HUDEP-2 (cell line): ENCODE measurements around the gene GLG1.
"Not testable (repeated sequence)": the region's sequence is repeated elsewhere in the genome, so short reads cannot be mapped to it uniquely, and the experiment has no call there.

Source experiments
- DNase-seq, 76 experiments: peaks; one replicate each; lab custom pipeline; 2025; ENCODE audit not compliant: unreplicated experiment in 76 of 76; lab: John Stamatoyannopoulos, UW

Gene GLG1

DNA sequence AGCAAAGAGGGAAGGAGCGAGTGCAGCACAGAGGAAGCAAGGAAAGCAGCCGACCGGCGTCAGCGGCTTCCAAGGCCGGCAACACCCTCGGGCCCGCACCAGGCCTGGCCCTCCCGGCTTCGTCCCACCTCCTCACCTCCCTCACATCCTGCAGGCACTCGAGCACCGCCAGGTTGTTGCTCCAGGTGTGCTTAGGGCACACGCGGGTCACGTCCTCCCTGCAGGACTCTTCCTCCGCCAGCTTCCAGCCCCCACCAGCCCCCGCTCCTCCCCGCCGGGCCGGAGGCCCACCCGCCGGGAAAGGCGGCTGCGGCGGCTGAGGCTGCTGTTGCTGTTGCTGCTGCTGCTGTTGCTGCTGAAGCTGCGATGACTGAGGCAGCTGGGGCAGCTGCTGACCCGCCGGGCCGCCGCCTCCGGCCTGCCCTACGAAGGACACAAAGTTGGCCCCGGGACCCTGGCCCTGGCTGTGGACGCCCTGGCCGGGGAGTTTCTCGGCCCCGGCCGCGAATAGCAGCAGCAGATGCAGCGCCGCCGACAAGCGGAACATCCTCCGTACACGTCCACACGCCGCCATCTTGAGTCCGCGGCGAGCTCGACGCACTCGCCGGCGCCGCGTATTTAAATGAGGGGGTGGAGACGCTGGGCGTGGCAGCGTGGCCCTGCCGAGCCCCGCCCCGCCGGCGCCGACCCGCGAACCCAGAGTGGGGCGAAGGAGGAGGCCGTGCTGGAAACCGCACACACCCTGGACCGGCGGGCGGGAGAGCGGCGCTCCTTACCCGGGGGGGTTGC is at the start of gene GLG1:
Gene GLG1 (minus strand): TSS at position 594 of the 789 bp plus-strand sequence. CDS start 20 bp downstream, at position 574.
- peak in 74 of 76 experiments; percentile 20 to 90 (median 81) for DNase-seq

DNA sequence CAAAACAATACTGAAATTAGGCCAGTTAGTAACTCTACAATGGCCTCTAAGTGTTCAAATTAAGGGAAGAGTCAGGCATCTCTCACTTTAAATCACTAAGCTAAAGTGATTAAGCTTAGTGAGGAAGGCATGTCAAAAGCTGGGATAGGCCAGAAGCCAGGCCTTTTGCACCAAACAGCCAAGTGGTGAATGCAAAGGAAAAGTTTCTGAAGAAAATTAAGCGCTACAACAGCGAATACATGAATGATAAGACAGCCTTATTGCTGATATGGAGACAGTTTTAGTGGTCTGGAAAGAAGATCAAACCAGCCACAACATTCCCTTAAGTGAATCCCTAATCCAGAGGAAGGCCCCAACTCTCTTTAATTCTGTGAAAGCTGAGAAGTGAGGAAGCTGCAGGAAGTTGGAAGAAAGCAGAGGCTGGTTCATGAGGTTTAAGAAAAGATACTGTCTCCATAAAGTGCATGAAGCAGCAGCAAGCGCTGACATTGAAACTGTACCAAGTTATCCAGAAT is 47.7 kb upstream of the GLG1 start:
- no peak for DNase-seq

DNA sequence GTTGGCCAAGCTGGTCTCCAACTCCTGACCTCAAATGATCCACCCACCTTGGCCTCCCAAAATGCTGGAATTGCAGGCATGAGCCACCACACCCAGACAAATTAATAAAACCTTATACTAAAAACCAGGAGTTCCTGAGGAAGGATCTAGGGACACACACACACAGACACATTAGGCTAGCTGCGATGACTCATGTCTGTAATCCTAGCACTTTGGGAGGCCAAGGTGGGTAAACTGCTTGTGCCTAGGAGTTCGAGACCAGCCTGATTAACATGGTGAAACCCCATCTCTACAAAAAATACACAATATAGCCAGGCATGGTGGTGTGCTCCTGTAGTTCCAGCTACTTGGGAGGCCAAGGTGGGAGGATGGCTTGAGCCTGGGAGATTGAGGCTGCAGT is 46.0 kb upstream of the GLG1 start:
- DNase-seq: not testable (repeated sequence)

DNA sequence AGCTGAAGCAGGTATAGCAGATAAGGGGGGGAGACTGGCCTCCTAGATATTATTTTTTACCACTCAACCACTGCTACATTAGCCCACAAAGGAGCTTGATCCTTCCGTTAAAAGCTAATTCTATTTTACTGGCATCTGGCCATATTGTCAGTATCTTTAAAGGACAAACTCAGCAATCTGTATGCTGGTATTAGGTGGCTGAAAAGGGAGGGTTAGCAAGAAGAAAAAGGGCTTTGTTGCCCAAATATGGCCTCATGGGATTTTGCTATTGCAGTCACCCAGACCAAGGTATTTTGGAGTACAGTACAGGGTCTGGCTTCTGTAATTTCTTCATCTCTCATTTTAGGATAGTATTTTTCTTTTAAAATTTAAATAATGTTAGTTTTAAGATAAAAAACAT is 45.3 kb upstream of the GLG1 start:
- DNase-seq: no peak

DNA sequence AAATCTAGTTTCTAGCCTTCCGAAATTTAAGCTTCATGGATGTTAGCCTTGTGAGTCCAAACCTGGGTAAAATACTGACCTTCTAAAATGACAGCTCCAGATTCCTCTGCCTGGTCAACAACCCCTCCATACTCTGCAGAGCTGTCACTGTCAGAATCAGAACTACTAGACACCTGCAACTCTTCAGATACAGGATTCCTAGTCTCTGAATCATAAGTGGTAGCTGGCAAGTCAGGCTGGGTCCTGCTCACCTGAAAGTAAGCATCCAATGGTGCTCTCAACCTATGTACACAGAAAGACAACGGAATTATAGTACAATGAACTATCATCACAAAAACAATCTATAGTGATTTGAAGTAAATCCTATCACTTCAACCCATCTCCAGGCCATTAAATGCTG is 44.9 kb upstream of the GLG1 start:
- no peak for DNase-seq

DNA sequence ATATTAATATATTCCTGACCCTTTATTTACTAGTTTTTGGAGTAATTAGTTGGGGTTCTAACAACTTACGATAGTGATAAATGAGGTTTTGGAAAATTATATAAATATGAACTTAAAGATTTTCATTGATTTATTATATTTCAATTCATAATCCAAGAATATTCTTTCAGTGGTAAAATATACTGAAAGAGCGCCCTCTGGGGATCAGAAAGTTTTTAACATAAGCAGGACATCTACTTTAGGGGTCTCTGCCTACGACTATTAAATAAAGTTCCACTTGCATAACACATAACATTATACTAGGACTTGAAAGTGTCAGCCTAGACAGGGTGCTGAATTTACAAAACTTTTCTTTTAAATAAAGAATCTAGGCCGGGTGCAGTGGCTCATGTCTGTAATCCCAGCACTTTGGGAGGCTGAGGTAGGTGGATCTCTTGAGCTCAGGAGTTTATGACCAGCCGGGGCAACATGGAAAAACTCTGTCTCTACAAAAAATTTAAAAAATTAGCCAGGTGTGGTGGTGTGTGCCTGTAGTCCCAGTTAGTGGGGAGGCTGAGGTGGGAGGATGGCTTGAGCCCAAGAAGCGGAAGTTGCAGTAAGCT is 44.2 kb upstream of the GLG1 start:
- DNase-seq: peak in 1 of 76 experiments; percentile 2

DNA sequence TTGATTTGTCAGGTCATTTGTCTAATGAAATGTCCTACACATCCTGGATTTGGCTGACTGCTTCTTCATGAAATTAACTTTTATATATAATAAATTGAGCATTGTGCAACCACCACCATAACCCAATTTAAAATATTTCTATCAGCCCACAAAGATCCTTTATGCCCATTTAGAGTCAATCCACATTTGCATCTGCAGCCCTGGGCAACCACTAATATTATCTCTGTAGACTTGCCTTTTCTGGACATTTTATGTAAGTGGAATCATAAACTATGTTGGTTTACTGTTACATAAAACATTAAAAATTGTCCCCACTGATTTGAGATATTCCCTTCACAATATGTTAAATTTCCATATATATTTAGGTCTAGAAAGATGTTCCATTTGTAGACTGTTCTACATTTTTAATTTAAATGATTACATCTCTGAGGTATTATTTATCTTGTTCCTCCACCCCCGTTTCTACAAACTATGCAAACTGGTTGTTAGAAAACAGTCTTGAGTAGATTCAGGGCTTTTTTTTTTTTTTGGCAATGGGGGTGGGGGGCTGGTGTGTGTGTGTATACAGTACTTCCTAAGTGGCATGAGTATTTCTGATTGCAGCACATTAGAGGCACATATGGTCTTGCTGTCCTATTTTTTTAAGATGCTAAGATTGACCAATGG is 43.1 kb upstream of the GLG1 start:
- no peak for DNase-seq

DNA sequence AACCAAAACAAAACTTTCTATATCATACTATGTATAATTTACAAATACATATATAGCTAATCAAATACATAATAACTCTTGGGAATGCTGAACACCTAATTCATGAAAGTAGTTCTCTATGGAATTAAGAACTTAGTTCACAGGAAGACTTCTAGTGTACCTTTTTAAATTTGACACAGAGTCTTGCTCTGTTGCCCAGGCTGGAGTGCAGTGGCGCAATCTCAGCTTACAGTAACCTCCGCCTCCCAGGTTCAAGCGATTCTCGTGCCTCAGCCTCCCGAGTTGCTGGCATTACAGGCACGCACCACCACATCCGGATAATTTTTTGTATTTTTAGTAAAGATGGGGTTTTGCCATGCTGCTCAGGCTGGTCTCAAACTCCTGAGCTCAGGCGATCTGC is 35.1 kb upstream of the GLG1 start:
- no peak for DNase-seq

DNA sequence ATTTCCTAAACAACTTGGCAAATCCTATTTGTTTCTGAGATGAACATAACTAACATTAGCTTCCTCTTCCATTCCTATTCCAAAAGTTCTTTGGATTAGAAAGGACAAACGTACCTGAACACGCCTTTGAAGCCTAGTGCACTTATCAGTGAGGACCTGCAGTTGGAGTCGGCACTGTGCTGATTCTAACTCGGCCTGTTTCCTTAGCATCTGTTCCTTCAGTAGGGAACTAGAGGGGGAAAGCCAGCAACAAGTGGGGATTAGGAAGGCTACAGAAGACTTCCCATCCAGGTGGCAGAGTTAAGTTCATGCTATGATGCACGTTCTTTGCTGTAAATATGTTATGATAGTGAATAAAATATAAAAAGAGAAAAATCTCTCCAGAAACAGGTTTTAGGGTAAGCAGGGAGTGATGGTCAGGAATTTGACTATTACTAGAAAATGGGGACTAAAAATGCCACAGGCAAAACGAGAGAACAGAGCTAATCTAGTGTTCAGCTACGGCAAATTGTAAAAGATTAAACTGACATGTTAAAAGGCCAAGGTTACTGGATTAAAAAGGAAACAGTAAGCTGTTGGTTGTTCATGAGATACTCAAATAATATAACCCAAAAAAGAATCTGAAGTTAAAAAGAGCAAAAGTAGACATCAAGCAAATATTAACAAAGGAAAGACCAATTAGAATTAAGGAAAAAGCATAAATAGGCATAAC is 31.0 kb upstream of the GLG1 start:
- no peak for DNase-seq

DNA sequence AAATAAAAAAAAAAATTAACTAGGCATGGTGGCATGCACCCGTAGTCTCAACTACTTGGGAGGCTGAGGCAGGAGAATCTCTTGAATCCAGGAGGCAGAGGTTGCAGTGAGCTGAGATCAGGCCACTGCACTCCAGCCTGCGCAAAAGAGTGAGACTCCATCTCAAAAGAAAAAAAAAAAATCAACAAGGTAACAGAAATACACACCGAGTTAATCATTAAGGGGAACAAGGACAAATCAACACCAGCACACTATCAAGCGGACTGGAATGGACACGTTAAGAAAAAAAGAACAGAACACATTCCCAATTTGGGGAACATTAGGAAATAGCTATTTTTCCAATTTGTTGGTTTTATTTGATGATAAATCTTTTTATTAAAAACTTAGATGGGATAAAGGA is 28.4 kb upstream of the GLG1 start:
- no peak for DNase-seq

DNA sequence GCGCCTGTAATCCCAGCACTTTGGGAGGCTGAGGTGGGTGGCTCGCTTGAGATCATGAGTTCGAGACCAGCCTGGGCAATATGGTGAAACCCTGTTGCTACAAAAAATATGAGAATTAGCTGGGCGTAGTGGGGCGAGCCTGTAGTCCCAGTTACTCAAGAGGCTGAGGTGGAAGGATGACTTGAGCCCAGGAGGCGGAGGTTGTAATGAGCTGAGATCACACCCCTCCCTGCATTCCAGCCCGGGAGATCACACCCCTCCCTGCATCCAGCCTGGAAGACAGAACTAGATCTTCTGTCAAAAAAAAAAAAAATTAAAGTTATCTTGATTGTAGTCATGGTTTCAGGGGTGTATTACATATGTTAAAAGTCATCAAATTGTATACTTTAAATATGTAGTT is 26.8 kb upstream of the GLG1 start:
- DNase-seq: no peak

DNA sequence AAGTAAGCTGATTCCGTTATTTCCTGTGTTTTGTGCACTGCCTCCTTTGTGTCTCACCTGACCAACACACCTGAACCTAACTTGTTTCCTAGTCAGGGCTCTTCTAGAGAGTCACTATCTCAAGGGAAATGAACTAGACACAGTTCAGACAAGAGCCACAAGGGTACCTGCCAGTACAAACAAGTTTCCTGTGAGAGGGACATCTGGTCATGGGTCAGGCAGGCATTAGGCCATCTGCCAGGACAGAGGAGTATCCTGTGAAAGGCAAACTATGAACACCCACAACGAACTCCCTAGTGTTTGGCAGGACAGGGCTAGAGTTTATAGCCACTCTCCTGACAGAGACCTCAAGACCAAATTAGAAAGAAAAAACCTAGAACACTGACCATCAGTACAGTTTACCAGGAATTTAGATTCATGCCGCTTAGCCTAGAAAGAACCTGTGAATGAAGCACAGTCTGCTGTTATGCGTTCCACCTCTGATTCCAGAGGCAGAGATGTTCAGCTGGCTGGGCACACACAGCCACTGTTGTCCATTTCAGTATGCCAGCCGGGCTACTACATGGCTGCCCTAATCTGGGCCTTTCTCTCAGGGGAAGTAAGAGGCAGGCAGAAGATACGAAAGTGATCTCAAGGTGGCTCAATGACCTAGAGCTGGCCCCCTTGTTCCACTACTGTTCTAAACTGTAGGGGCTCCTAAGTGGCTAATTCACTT is 20.7 kb upstream of the GLG1 start:
- no peak for DNase-seq

DNA sequence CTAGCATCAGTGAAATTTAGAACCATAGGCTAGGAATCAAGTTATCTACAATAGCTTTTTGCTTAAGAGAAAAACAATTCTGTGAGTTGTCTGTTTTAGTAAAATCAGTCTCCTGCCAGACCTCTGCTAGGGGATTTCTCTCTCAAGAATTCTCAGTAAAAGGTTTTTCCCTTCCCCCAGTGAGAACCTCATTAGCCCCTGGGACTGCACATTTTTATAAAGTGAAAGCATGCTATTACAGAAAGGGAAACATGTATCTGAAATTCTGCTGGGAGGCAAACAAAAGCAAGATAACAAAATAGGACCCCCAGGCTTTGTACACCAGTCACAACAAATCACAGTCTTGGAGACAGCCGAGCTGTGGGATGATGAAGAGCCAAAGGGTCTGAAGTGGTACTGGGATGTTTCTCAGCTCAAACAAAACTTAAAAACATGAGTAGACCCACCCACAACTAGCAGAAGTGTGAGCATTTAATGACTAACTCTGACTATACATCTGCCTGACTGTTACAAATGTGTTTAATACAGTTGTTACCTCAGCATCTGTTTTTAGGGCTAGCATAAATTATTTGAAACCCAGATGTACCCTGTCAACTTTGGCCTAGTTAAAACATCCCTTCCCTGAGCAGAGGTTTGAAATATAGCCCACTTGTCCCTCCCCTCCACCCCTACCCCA is 20.0 kb upstream of the GLG1 start:
- DNase-seq: no peak

DNA sequence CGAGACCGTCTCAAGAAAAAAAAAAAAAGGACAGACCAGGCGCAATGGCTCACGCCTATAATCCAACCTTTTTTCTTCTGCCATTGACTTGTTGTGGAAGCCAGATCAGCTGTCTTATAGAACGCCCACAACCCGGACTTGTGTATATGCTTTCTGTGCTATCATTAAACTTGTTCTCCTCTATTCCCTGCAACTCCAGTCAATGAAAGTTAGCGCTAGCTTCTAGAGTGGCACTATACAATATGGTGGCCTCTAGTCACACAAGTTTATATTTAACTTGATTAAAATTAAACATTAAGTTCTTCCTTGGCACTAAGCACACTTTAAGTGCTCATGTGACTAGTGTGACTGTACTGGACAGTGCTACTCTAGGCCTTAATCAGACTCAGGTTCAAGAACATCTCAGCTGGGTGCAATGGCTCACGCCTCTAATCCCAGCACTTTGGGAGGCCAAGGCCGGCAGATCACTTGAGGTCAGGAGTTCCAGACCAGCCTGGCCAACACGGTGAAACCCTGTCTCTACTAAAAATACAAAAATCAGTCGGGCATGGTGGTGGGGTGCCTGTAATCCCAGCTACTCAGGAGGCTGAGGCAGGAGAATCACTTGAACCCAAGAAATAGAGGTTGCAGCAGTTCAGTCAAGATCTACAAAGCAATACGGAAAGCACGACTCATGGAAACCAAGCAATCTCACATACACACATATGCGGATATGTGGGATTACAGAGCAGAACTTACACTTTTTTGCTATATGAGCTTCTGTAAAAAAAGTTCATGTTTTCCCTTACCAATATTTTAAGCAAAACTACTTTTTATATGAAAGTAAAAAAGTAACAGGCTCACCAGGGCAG is 18.8 kb upstream of the GLG1 start:
- DNase-seq: no peak

DNA sequence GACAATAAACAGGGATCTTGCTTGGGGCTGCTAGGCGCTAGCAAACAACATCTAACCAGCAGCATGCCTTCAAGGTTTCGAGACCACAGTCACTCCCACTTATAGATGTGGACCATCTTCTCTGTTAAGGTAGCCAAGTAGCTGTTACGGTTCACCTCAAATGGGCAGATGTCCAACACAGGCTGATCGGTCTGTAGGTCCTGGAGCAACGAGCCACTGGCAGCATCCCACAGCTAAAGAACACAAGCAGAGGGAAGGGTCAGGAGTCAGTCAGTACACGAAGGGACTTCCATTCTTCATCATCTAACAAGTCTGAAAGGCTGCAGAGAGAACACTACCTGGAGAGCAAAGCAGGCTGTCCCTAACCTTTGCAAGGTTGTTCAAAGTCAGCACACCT is 16.9 kb upstream of the GLG1 start:
- DNase-seq: no peak

DNA sequence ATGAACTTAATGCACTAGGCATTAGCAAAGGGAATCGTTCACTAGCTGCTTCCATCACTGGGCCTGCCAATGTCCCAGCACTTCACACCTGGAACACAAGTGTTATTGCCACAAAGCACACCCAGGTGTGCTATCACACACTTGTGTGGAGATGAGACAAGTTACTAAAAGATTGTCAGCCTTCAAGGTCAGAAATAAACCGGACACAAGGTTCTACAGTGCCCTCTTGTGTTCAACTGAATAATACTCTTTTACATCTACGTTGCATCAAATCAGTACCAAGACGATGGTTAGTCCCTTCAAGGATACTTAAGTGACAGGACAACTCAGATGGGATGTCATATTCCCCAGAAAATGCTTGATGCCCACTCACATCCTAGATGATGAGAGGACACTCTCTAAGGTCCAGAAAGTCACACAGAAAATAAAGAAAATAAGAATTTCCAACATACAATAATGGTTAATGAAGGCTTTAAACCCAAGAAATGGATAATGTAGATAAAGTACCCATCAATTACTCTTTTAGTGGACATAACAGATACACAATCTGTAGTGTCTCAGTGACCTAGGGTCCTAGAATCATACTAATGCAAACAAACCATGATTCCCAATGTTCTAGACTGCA is 16.4 kb upstream of the GLG1 start:
- DNase-seq: peak in 17 of 76 experiments; percentile 5 to 34 (median 14)

DNA sequence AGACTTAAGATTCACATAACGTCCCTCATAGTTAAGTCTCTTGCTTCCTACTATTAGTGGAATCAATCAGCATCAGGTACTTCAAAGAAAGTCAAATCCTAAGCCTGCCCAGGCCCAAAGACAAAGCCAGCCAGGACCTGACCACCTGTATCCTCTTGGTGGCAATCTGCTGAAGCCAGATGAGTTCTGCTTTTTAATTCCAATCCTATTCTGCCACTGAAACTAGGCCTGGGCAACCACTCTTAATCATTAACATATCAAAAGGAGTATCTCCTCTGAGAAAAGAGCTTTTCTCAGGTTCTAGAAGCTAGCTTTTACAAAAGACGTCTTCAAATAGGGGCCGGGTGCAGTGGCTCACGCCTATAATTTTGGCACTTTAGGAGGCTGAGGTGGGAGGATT is 15.1 kb upstream of the GLG1 start:
- no peak for DNase-seq

DNA sequence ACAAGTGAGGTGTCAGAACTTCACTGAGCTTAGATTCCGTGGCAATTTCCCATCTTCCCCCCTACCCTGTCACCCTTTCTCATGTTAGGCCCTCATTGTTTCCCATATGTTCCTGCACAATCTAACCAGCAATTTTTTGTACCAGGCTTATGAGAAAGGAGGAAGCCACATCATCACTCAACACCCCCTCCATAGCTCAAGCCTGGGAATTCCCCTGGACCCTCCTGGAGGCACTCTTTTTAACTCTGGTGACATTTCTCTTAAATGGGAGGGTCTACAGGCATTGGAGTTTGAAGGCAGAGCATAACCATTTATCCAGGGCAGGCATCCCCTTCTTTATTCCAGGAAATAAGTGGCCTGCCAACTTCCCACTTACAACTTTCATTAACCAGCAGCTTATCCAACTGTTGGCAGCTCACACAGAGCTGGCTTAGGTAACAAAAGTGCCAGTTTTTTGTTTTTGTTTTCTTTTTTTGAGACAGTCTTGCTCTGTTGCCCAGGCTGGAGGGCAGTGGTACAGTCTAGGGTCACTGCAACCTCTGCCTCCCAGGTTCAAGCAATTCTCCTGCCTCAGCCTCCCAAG is 10.4 kb upstream of the GLG1 start:
- DNase-seq: no peak
